Adrenal gland (tissue), 12 donors: ENCODE measurements around the gene BBLN. TPM values are rescaled to one million over a fixed set of nuclear protein-coding genes. Genes with fewer than 3 reads are reported as not detected.

ENCODE experiments used
- DNase-seq, 7 donors: peaks; one replicate each; pipeline ENCODE4 v3.0.0-alpha.2; 2019 to 2020
- H3K27ac ChIP-seq, 5 donors: fragments of 200-600 bp; sonication (generic) in 4 of 5; 1 replicate in 3 of 5; 2 replicates in 2 of 5; pipeline versions ENCODE4 v1.5.1 to v1.8.0; 2016 to 2020; ENCODE audit warnings: mild to moderate bottlenecking in 1 of 5
- H3K27me3 ChIP-seq: fragments of 200-600 bp; 2 replicates; pipeline ENCODE4 v1.8.0; 2021
- H3K36me3 ChIP-seq, 2 donors: fragments of 200-600 bp; replicated peaks in 1 of 2; 1 replicate in 1 of 2; 2 replicates in 1 of 2; pipeline versions ENCODE4 v1.5.1 to v1.8.0; 2018 to 2022
- H3K4me1 ChIP-seq, 2 donors: fragments of 200-600 bp; replicated peaks in 1 of 2; 1 replicate in 1 of 2; 2 replicates in 1 of 2; pipeline versions ENCODE4 v1.5.1 to v1.8.0; 2018 to 2021
- H3K4me3 ChIP-seq, 4 donors: fragments of 200-600 bp; sonication (generic) in 3 of 4; one replicate each; pipeline ENCODE4 v1.5.1; 2016 to 2018
- H3K9me3 ChIP-seq, 3 donors: fragments of 200-600 bp; sonication (generic) in 1 of 3; replicated peaks in 1 of 3; 1 replicate in 2 of 3; 2 replicates in 1 of 3; pipeline versions ENCODE4 v1.5.1 to v1.8.0; 2016 to 2021
- POLR2A ChIP-seq, 2 donors: fragments of 450-650 bp; IDR thresholded peaks; one replicate each; pipeline ENCODE4 v1.6.1; 2017; ENCODE audit warnings: antibody characterized with exemption in 2 of 2, mild to moderate bottlenecking in 2 of 2, moderate library complexity in 1 of 2
- WGBS, 4 donors: extraction: QIAGEN DNeasy Blood & Tissue Kit in 2 of 4; methylation state at CpG; one replicate each; pipeline versions ENCODE4 v1.1.5 to v1.1.7; 2013 to 2017; 5-methylcytosine and 5-hydroxymethylcytosine counted together
- intact Hi-C, 2 donors: fragments of 100-400 bp; cut with DNase I; formaldehyde crosslinking; loops; one replicate each; pipeline versions ENCODE4 v1.14.1 to v1.15.0; 2022 to 2023
- polyA plus RNA-seq, 3 donors: library from polyadenylated mRNA; stranded (reverse); fragments of 200-250 nt in 2 of 3; fragments of 350-450 nt in 1 of 3; fragmentation: Illumina TruSeq in 1 of 3; extraction: RNeasy Lipid Tissue Mini Kit (QIAGEN cat#74804) in 1 of 3; gene quantifications; one replicate each; pipeline ENCODE4 v1.2.3, GENCODE V29; 2013 to 2014
- total RNA-seq, 9 donors: library from RNA; depleted of rRNA in 4 of 9; stranded (reverse); fragments of >200 nt in 4 of 9; fragments of 120-200 nt in 1 of 9; fragmentation: NEBNext Ultra II Directional in 1 of 9; extraction: Animal tissue kit (Norgen Biotek cat#: 25700) in 1 of 9; gene quantifications; one replicate each; pipeline versions ENCODE4 v1.1.0 to v1.2.4, GENCODE V29; 2013 to 2023
- TF ChIP-seq, protein P1 (sequence below), 6 experiments: fragments of 450-650 bp in 4 of 6; fragments of 200-600 bp in 2 of 6; sonication (generic) in 1 of 6; IDR thresholded peaks; 1 replicate in 5 of 6; 2 replicates in 1 of 6; pipeline versions ENCODE4 v1.5.1 to v1.8.0; 2016 to 2021; ENCODE audit warnings: antibody characterized with exemption in 6 of 6, mild to moderate bottlenecking in 2 of 6, moderate library complexity in 1 of 6
- donor health status: healthy with polysubstance abuse.
- donor health status: Bipolar disorder and iron deficiency.
- donor health status: DM: yes; HTN: yes; CAD: no.
- donor health status: DM: no; HTN: no; CAD: no.
- donor health status: DM: no; HTN: no; CAD: no.
- donor health status: DM: yes; HTN: yes; CAD: no.

Gene BBLN
- total and polyA plus RNA-seq, 12 donors: 5.5 to 1,914 (median 419) TPM

DNA sequence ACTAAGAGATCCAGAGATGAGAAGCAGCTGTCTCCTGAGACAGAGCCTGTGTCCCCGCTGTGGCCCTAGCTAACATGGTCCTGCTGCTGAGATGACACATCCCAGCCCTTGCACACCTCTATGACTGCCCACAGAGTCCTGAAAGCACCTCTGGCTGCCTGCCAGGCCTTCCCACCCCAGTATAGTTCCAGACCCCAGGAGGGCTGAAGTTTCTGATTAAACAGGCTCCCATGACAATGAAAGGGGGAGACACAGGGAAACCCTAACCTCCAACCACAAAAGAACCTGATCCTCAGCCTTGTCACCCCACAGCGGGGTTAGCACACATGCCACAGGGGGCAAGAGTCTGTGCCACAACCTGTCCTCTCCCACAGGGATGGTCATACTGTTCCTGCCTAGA is 15.7 kb downstream of the BBLN start:
- Histone ChIP-seq H3K27ac (peak overlapping the region; percentile 44 to 92 (median 87)), H3K27me3 (no peaks in the 10 kb centered on the region), H3K36me3 (peaks cover 0 to 64% of the 10 kb centered on the region in 2 donors), H3K4me3 (no peak overlapping the region), H3K4me1 (peaks cover 24 to 33% of the 10 kb centered on the region in 2 donors), H3K9me3 (no peaks in the 10 kb centered on the region)
- intact Hi-C loops: no loop called here
- no peak for TF ChIP-seq POLR2A (IDR thresholded peaks at IDR 0.05)
- TF ChIP-seq, protein P1, sequence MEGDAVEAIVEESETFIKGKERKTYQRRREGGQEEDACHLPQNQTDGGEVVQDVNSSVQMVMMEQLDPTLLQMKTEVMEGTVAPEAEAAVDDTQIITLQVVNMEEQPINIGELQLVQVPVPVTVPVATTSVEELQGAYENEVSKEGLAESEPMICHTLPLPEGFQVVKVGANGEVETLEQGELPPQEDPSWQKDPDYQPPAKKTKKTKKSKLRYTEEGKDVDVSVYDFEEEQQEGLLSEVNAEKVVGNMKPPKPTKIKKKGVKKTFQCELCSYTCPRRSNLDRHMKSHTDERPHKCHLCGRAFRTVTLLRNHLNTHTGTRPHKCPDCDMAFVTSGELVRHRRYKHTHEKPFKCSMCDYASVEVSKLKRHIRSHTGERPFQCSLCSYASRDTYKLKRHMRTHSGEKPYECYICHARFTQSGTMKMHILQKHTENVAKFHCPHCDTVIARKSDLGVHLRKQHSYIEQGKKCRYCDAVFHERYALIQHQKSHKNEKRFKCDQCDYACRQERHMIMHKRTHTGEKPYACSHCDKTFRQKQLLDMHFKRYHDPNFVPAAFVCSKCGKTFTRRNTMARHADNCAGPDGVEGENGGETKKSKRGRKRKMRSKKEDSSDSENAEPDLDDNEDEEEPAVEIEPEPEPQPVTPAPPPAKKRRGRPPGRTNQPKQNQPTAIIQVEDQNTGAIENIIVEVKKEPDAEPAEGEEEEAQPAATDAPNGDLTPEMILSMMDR (IDR thresholded peaks at IDR 0.05): no peak
- WGBS, 4 donors: 55 to 95% (median 90%) methylated on average over 1 to 2 of the region's 2 CpGs
- DNase-seq: peak in 3 of 7 donors; percentile 36 to 56 (median 36)

DNA sequence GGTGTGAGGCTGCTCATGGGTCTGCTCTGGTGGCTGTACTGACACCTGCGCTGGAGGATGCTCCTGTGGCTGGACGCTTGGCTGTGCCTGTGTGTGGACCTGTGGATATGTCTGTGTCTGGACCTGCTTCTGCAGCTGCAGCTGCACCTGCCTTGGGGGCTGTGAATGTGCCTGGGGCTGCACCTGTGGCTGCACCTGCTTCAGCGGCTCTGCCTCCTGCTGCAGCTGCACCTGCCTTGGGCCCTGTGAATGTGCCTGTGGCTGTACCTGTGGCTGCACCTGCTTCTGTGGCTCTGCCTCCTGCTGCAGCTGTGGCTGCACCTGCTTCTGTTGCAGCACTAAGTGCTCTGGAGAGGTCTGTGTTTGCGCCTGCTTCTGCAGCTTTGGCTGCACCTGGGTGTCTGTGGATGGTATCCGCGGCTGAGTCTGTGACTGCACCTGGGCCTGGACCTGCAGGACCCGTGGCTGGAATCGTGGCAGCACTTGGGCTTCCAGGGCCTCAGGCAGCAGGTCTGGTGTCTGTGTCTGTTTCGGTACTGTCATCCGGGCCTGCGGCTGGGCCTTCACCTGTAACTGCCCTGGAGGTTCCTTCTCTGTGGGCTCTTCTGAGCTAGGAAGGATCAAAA is 18.9 kb downstream of the BBLN start:
- no peaks in the 10 kb centered on the region for H3K27me3 ChIP-seq
- TF ChIP-seq POLR2A (IDR thresholded peaks at IDR 0.05): no peak
- TF ChIP-seq, protein P1 (IDR thresholded peaks at IDR 0.05): no peak
- H3K27ac ChIP-seq: no peak overlapping the region
- no peak overlapping the region for H3K4me3 ChIP-seq
- H3K4me1 ChIP-seq: peaks cover 19 to 33% of the 10 kb centered on the region in 2 donors
- peak in 1 of 7 donors; percentile 14 for DNase-seq
- 97 to 98% (median 97%) methylated on average over 6 to 11 of the region's 11 CpGs for WGBS, 4 donors
- intact Hi-C loops: no loop called here
- H3K9me3 ChIP-seq: no peaks in the 10 kb centered on the region
- peaks cover 0 to 81% of the 10 kb centered on the region in 2 donors for H3K36me3 ChIP-seq

- Histone ChIP-seq H3K36me3 (peaks cover 0 to 82% of the 10 kb centered on the region in 2 donors), H3K27ac (no peak overlapping the region), H3K27me3 (no peaks in the 10 kb centered on the region), H3K4me3 (no peak overlapping the region), H3K9me3 (no peaks in the 10 kb centered on the region), H3K4me1 (peaks cover 19 to 26% of the 10 kb centered on the region in 2 donors)
- intact Hi-C loops: no loop called here
- 91 to 96% (median 93%) methylated on average over 7 to 8 of the region's 8 CpGs for WGBS, 4 donors
- TF ChIP-seq, protein P1 (IDR thresholded peaks at IDR 0.05): no peak
- no peak for TF ChIP-seq POLR2A (IDR thresholded peaks at IDR 0.05)
- DNase-seq: peak in 1 of 7 donors; percentile 13
These were observed 19.9 kb downstream of the BBLN start for GRCh38 chr9:128180001-128180400.

- DNase-seq: peak in 1 of 7 donors; percentile 17
- no peaks in the 10 kb centered on the region for H3K9me3 ChIP-seq
- H3K4me3 ChIP-seq: no peak overlapping the region
- H3K4me1 ChIP-seq: peaks cover 16 to 22% of the 10 kb centered on the region in 2 donors
- peaks cover 0 to 83% of the 10 kb centered on the region in 2 donors for H3K36me3 ChIP-seq
- 93 to 99% (median 96%) methylated on average over 4 to 8 of the region's 8 CpGs for WGBS, 4 donors
- TF ChIP-seq, protein P1 (IDR thresholded peaks at IDR 0.05): no peak
- TF ChIP-seq POLR2A (IDR thresholded peaks at IDR 0.05): no peak
- no peaks in the 10 kb centered on the region for H3K27me3 ChIP-seq
- H3K27ac ChIP-seq: no peak overlapping the region
- intact Hi-C loops: no loop called here
These were observed 20.4 kb downstream of the BBLN start for GRCh38 chr9:128180447-128180846.
